Ovary (tissue), 9 donors: ENCODE measurements around the gene NAV1. TPM values are rescaled to one million over a fixed set of nuclear protein-coding genes. Genes with fewer than 3 reads are reported as not detected.

ENCODE experiments used
- DNase-seq, 5 donors: peaks; one replicate each; pipeline ENCODE4 v3.0.0-alpha.2; 2019 to 2020
- H3K27ac ChIP-seq, 2 donors: fragments of 200-600 bp; one replicate each; pipeline versions ENCODE4 v1.5.1 to v1.8.0; 2019 to 2022
- H3K27me3 ChIP-seq: fragments of 200-600 bp; one replicate; pipeline ENCODE4 v1.8.0; 2022
- H3K36me3 ChIP-seq: fragments of 200-600 bp; sonication (generic); one replicate; pipeline ENCODE4 v1.5.1; 2019
- H3K4me1 ChIP-seq: one replicate; pipeline ENCODE4 v1.8.1; 2013; ENCODE audit warnings: mild to moderate bottlenecking, moderate library complexity; ENCODE audit not compliant: insufficient read depth
- H3K4me3 ChIP-seq: fragments of 200-600 bp; sonication (generic); one replicate; pipeline ENCODE4 v1.5.1; 2017
- H3K9me3 ChIP-seq, 2 donors: fragments of 200-600 bp in 1 of 2; sonication (generic) in 1 of 2; one replicate each; pipeline versions ENCODE4 v1.5.1 to v1.8.1; 2013 to 2019; ENCODE audit warnings: mild to moderate bottlenecking in 1 of 2, moderate library complexity in 1 of 2
- CTCF ChIP-seq, 3 donors: fragments of 450-650 bp in 2 of 3; fragments of 200-600 bp in 1 of 3; IDR thresholded peaks; one replicate each; pipeline versions ENCODE4 v1.5.1 to v1.8.0; 2016 to 2022; ENCODE audit warnings: antibody characterized with exemption in 3 of 3, mild to moderate bottlenecking in 1 of 3
- EP300 ChIP-seq: sonication (generic); formaldehyde crosslinking; IDR thresholded peaks from one replicate; pipeline ENCODE4 v1.6.1; 2017; ENCODE audit warnings: antibody characterized with exemption
- POLR2A ChIP-seq: fragments of 450-650 bp; IDR thresholded peaks from one replicate; pipeline ENCODE4 v1.6.1; 2017; ENCODE audit warnings: antibody characterized with exemption, mild to moderate bottlenecking, moderate library complexity
- WGBS, 3 donors: extraction: QIAGEN DNeasy Blood & Tissue Kit in 1 of 3; methylation state at CpG; one replicate each; pipeline versions ENCODE4 v1.1.5 to v1.1.7; 2013 to 2017; 5-methylcytosine and 5-hydroxymethylcytosine counted together
- intact Hi-C, 4 donors: fragments of 100-400 bp; cut with DNase I; formaldehyde crosslinking; loops; one replicate each; pipeline versions ENCODE4 v1.11.0 to v1.15.1; 2022 to 2023
- polyA plus RNA-seq, 2 donors: library from polyadenylated mRNA; stranded (reverse); fragments of 200-250 nt in 1 of 2; fragments of 350-450 nt in 1 of 2; fragmentation: Illumina TruSeq in 1 of 2; extraction: RNeasy Lipid Tissue Mini Kit (QIAGEN cat#74804) in 1 of 2; gene quantifications; one replicate each; pipeline ENCODE4 v1.2.3, GENCODE V29; 2013 to 2014
- total RNA-seq, 7 donors: library from RNA; depleted of rRNA in 2 of 7; stranded (reverse); fragments of >200 nt in 2 of 7; fragmentation: NEBNext Ultra II Directional in 3 of 7; extraction: Animal tissue kit (Norgen Biotek cat#: 25700) in 3 of 7; gene quantifications; one replicate each; pipeline versions ENCODE4 v1.1.0 to v1.2.4, GENCODE V29; 2016 to 2023
- donor health status: DM: no; HTN: no; CAD: no; lungs with moderate emphysema.
- donor health status: DM: no; HTN: no; CAD: no.
- donor health status: Bipolar disorder and iron deficiency.
- donor health status: DM: yes; HTN: yes; CAD: no.
- donor health status: DM: no; HTN: no; CAD: no.
- donor health status: DM: yes; HTN: yes; CAD: no.

Gene NAV1
- total and polyA plus RNA-seq, 9 donors = 3.4 to 19.6 (median 11.3) TPM

- WGBS, 3 donors = 9 to 17% (median 14%) methylated on average over 13 of the region's 13 CpGs
- H3K36me3 ChIP-seq = no peaks in the 10 kb centered on the region
- H3K4me3 ChIP-seq = no peak overlapping the region
- no peak overlapping the region for H3K27ac ChIP-seq
- intact Hi-C loops = loop anchor here (2.0 to 10.0 kb wide), 8 partner anchors 93 to 235 kb away; no protein-coding TSS in a partner anchor
- TF ChIP-seq POLR2A = peak; percentile 26
- TF ChIP-seq EP300 = no peak
- TF ChIP-seq CTCF (IDR thresholded peaks at IDR 0.05) = peak; percentile 81 to 97 (median 95)
- no peaks in the 10 kb centered on the region for H3K4me1 ChIP-seq
- no peaks in the 10 kb centered on the region for H3K27me3 ChIP-seq
- DNase-seq = peak; percentile 71 to 86 (median 80)
- no peaks in the 10 kb centered on the region for H3K9me3 ChIP-seq
Observed at GRCh38 chr1:201559679-201560162, 20.8 kb downstream of the NAV1 start.

GRCh38 chr1:201560328-201561194, 21.6 kb downstream of the NAV1 start:
- Histone ChIP-seq H3K4me1 (no peaks in the 10 kb centered on the region), H3K4me3 (no peak overlapping the region), H3K27me3 (no peaks in the 10 kb centered on the region), H3K27ac (no peak overlapping the region), H3K36me3 (no peaks in the 10 kb centered on the region), H3K9me3 (no peaks in the 10 kb centered on the region)
- 85 to 91% (median 85%) methylated on average over 9 of the region's 9 CpGs for WGBS, 3 donors
- TF ChIP-seq EP300 (no peak), CTCF (IDR thresholded peaks at IDR 0.05) (no peak), POLR2A (no peak)
- intact Hi-C loops = loop anchor here (2.0 to 10.0 kb wide), 6 partner anchors 92 to 234 kb away; no protein-coding TSS in a partner anchor
- no peak for DNase-seq

- WGBS, 3 donors = 89 to 94% (median 91%) methylated on average over 3 of the region's 3 CpGs
- DNase-seq = no peak
- intact Hi-C loops = loop anchor here (2.0 to 10.0 kb wide), 6 partner anchors 91 to 234 kb away; no protein-coding TSS in a partner anchor
- TF ChIP-seq EP300 (no peak), CTCF (IDR thresholded peaks at IDR 0.05) (no peak)
- no peaks in the 10 kb centered on the region for H3K9me3 ChIP-seq
- no peak overlapping the region for H3K27ac ChIP-seq
- H3K4me3 ChIP-seq = no peak overlapping the region
- H3K4me1 ChIP-seq = no peaks in the 10 kb centered on the region
- H3K27me3 ChIP-seq = no peaks in the 10 kb centered on the region
- H3K36me3 ChIP-seq = no peaks in the 10 kb centered on the region
Observed at GRCh38 chr1:201561195-201561564, 22.3 kb downstream of the NAV1 start.

GRCh38 chr1:201561601-201562000, 22.7 kb downstream of the NAV1 start:
- H3K4me1 ChIP-seq = no peaks in the 10 kb centered on the region

More at GRCh38 chr1:201561601-201562000, 22.7 kb downstream of the NAV1 start:
- Histone ChIP-seq H3K9me3 (no peaks in the 10 kb centered on the region), H3K27me3 (no peaks in the 10 kb centered on the region), H3K4me3 (no peak overlapping the region), H3K36me3 (no peaks in the 10 kb centered on the region), H3K27ac (no peak overlapping the region)
- no peak for TF ChIP-seq CTCF (IDR thresholded peaks at IDR 0.05)
- TF ChIP-seq EP300 = no peak
- TF ChIP-seq POLR2A = no peak
- DNase-seq = no peak
- intact Hi-C loops = loop anchor here (2.0 to 10.0 kb wide), 6 partner anchors 91 to 233 kb away; no protein-coding TSS in a partner anchor
